Endothelial cell of umbilical vein (primary cell): Measurements from ENCODE around the gene SLC9A9. TPM values are rescaled to one million over a fixed set of nuclear protein-coding genes. Genes with fewer than 3 reads are reported as not detected.

Source experiments
- BruUV-seq: library from RNA; stranded (reverse); fragments of 400-500 nt; replicated peaks from 2 replicates; lab custom pipeline; 2021; lab: Mats Ljungman, UMichigan
- CTCF ChIA-PET: fragments of 300-600, 350-600 bp; sonication (Branson Sonifier 250); formaldehyde crosslinking; loops from one replicate; lab custom pipeline; 2021; ENCODE audit warnings: antibody characterized with exemption, inconsistent platforms; lab: Charles Lee
- POLR2A ChIA-PET: fragments of 300-600, 350-600 bp; sonication (Branson Sonifier 250); formaldehyde crosslinking; loops from one replicate; lab custom pipeline; 2021; ENCODE audit warnings: antibody characterized with exemption, inconsistent platforms; lab: Charles Lee
- DNase-seq: peaks from one replicate; pipeline ENCODE4 v3.0.0-alpha.2; 2011; ENCODE audit warnings: low read depth, low spot score
- FAIRE-seq: peaks from 2 replicates; lab custom pipeline; 2011; peaks lifted over from hg19 to GRCh38; lab: Jason Lieb, UNC
- H2AFZ ChIP-seq: 2 replicates; pipeline ENCODE4 v1.6.0; 2012; ENCODE audit warnings: low read depth, low read length, control low read depth, inconsistent platforms
- H3K27ac ChIP-seq: 2 replicates; pipeline ENCODE4 v1.5.1; 2011; ENCODE audit warnings: low read depth, mild to moderate bottlenecking, control low read depth, low read length, moderate library complexity; ENCODE audit not compliant: insufficient read depth
- H3K27me3 ChIP-seq, 2 experiments: 2 replicates each; pipeline versions ENCODE4 v1.6.0 to v1.6.1; 2011; ENCODE audit warnings: low read length in 2 of 2, mixed read lengths in 1 of 2; ENCODE audit not compliant: control insufficient read depth in 2 of 2, insufficient read depth in 2 of 2
- H3K36me3 ChIP-seq, 2 experiments: 2 replicates in 1 of 2; 3 replicates in 1 of 2; pipeline ENCODE4 v1.5.1; 2011; ENCODE audit warnings: low read length in 2 of 2, mild to moderate bottlenecking in 1 of 2, moderate library complexity in 1 of 2; ENCODE audit not compliant: control insufficient read depth in 2 of 2, insufficient read depth in 2 of 2; ENCODE audit errors: extremely low read depth in 1 of 2
- H3K4me1 ChIP-seq: 3 replicates; pipeline ENCODE4 v1.5.1; 2011; ENCODE audit warnings: mild to moderate bottlenecking, low read length; ENCODE audit not compliant: control insufficient read depth, insufficient read depth; ENCODE audit errors: extremely low read depth
- H3K4me2 ChIP-seq: 2 replicates; pipeline ENCODE4 v1.6.1; 2011; ENCODE audit warnings: low read length, control low read depth, mixed read lengths; ENCODE audit not compliant: insufficient read depth
- H3K4me3 ChIP-seq, 3 experiments: fragments of 200-600 bp in 1 of 3; sonication (generic), shearing (Covaris generic) in 1 of 3; replicated peaks in 1 of 3; 2 replicates each; pipeline ENCODE4 v1.5.1; 2011 to 2016; ENCODE audit warnings: control low read depth in 3 of 3, low read length in 3 of 3, mild to moderate bottlenecking in 2 of 3, inconsistent platforms in 1 of 3, low read depth in 1 of 3, moderate library complexity in 1 of 3; ENCODE audit not compliant: insufficient read depth in 1 of 3
- H3K79me2 ChIP-seq: 2 replicates; pipeline ENCODE4 v1.6.0; 2012; ENCODE audit warnings: low read length, inconsistent platforms; ENCODE audit not compliant: control insufficient read depth, insufficient read depth
- H3K9ac ChIP-seq: replicated peaks from 2 replicates; pipeline ENCODE3; 2011; ENCODE audit warnings: low read length, control low read depth; ENCODE audit not compliant: insufficient read depth; ENCODE audit errors: extremely low read depth
- H3K9me1 ChIP-seq: replicated peaks from 3 replicates; pipeline ENCODE4 v1.6.0; 2011; ENCODE audit warnings: mild to moderate bottlenecking, low read length; ENCODE audit not compliant: control insufficient read depth, insufficient read depth; ENCODE audit errors: extremely low read depth
- H3K9me3 ChIP-seq: replicated peaks from 2 replicates; pipeline ENCODE4 v1.5.1; 2012; ENCODE audit warnings: low read length, inconsistent platforms; ENCODE audit not compliant: control insufficient read depth, insufficient read depth
- H4K20me1 ChIP-seq: replicated peaks from 2 replicates; pipeline ENCODE3; 2011; ENCODE audit warnings: mild to moderate bottlenecking, low read length; ENCODE audit not compliant: control insufficient read depth, insufficient read depth; ENCODE audit errors: extremely low read depth
- CTCF ChIP-seq, 2 donors: IDR thresholded peaks; 1 replicate in 1 of 2; 2 replicates in 1 of 2; pipeline ENCODE4 v1.5.1; 2011; ENCODE audit warnings: low read length in 2 of 2, mild to moderate bottlenecking in 2 of 2, moderate library complexity in 2 of 2, control low read depth in 1 of 2, inconsistent platforms in 1 of 2, low read depth in 1 of 2; ENCODE audit not compliant: insufficient read depth in 1 of 2; ENCODE audit errors: extremely low read depth in 1 of 2
- EZH2 ChIP-seq: IDR thresholded peaks from 2 replicates; pipeline ENCODE4 v1.6.1; 2012; ENCODE audit warnings: borderline replicate concordance, low read depth, mild to moderate bottlenecking, moderate library complexity, low read length, inconsistent platforms; ENCODE audit not compliant: severe bottlenecking
- FOS ChIP-seq: IDR thresholded peaks from 2 replicates; pipeline ENCODE4 v1.6.1; 2011; ENCODE audit warnings: mild to moderate bottlenecking, low read length, moderate library complexity, borderline replicate concordance; ENCODE audit not compliant: insufficient read depth
- GATA2 ChIP-seq: IDR thresholded peaks from 2 replicates; pipeline ENCODE4 v1.7.0; 2011; ENCODE audit warnings: low read depth, mild to moderate bottlenecking, moderate library complexity, mixed read lengths, low read length; ENCODE audit not compliant: insufficient read length, insufficient read depth
- JUN ChIP-seq: IDR thresholded peaks from 2 replicates; pipeline ENCODE4 v1.6.1; 2011; ENCODE audit warnings: borderline replicate concordance, low read depth; ENCODE audit not compliant: insufficient read length, insufficient read depth
- MAX ChIP-seq: IDR thresholded peaks from 2 replicates; pipeline ENCODE4 v1.6.1; 2011; ENCODE audit not compliant: insufficient read depth, insufficient read length
- MYC ChIP-seq: IDR thresholded peaks from one replicate; pipeline ENCODE4 v1.6.1; 2011; ENCODE audit warnings: mild to moderate bottlenecking, low read depth, low read length
- POLR2A ChIP-seq: IDR thresholded peaks from 2 replicates; pipeline ENCODE4 v1.6.1; 2012; ENCODE audit warnings: low read depth, mild to moderate bottlenecking, control low read depth, low read length
- POLR2AphosphoS5 ChIP-seq: IDR thresholded peaks from 2 replicates; pipeline ENCODE4 v1.6.1; 2012; ENCODE audit warnings: low read depth, mild to moderate bottlenecking, control low read depth, low read length, moderate library complexity; ENCODE audit not compliant: insufficient read depth
- dilution Hi-C: fragments of 300-500 bp; cut with MboI; formaldehyde crosslinking; loops from one replicate; pipeline ENCODE4 v1.15.0; 2019; ENCODE audit warnings: low sequenced_read_pairs; ENCODE audit not compliant: extremely low pct_ligation_motif_present
- intact Hi-C: fragments of 100-400 bp; cut with micrococcal nuclease; formaldehyde crosslinking; loops from one replicate; pipeline ENCODE4 v1.10.0; 2022
- polyA plus RNA-seq, 4 experiments: library from polyadenylated mRNA; depleted of rRNA in 3 of 4; stranded (reverse) in 3 of 4; unstranded in 1 of 4; fragments of >200 nt; gene quantifications; 2 replicates each; pipeline versions ENCODE4 v1.2.1 to v1.2.3, GENCODE V29; 2011 to 2012; ENCODE audit warnings: missing spikeins in 1 of 4
- total RNA-seq: library from RNA; stranded (reverse); gene quantifications from 2 replicates; pipeline ENCODE4 v1.2.3, GENCODE V29; 2021

SLC9A9 gene
- total and polyA plus RNA-seq, 2 donors (not counting 3 experiments of a cell fraction or from before 2014, with no cell fraction given), result 1.5 to 1.8 TPM

DNA sequence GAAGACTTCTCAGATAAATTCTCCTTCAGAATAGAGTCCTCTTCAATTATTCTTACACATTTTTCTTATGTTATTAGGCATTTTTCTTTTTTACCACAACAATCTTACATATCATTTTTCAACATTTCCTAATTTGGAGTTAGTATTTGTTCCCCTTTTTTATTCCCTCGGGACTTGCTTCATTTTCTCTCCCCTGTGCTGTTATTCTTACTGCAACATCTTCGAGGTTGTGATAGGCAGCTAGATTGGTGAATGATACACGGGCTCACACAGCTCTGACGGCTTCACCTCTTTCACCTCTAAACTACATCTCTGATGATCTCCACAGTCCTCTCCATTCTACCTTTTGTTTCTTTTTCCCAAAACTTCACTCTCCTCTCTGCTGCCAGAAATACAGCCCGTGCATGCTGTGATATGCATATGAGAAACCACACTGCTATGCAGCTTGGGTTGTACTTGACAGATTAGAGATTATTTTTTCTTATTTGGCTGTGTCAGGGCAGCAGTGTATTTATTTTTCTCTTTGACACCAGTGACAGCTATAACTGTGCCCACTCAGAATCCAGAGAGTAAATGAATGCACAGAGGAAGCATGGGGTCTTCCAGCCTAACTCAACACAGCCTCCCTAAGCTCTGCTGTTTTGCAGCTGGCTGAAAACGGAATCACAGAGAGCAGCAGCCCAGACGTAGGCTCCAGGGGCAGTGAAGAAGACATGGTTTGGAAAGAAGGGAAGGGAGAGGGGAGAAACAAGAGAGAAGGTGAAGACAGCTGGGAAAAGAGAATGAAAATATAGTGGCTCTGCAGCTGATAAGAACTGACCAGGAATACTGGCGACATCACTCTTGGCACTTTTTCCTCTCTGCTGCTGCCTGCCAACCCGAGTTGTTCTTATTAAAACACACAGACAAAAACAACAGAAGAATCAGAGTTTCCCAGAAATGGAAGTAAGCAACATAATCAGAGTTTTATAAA lies 61.8 kb downstream of the SLC9A9 start:
- Histone ChIP-seq H4K20me1 (no peaks in the 10 kb centered on the region), H3K4me1 (no peaks in the 10 kb centered on the region), H3K79me2 (no peaks in the 10 kb centered on the region), H2AFZ (peak overlapping the region; percentile 34), H3K9me3 (no peaks in the 10 kb centered on the region), H3K9me1 (no peaks in the 10 kb centered on the region), H3K27ac (no peak overlapping the region), H3K27me3 (no peaks in the 10 kb centered on the region), H3K9ac (no peak overlapping the region), H3K4me2 (no peak overlapping the region), H3K36me3 (no peaks in the 10 kb centered on the region), H3K4me3 (no peak overlapping the region)
- dilution Hi-C loops, result no loop called here
- no peak for TF ChIP-seq MYC
- no peak for TF ChIP-seq FOS
- TF ChIP-seq POLR2A, result no peak
- no peak for TF ChIP-seq JUN
- no peak for TF ChIP-seq MAX
- TF ChIP-seq GATA2, result no peak
- no peak for TF ChIP-seq POLR2AphosphoS5
- no peak for TF ChIP-seq CTCF (IDR thresholded peaks at IDR 0.05; ENCODE audit: extremely low read depth in 1 of 2, insufficient read depth in 1 of 2, low read depth in 1 of 2, low read length in 2 of 2)
- TF ChIP-seq EZH2, result no peak
- ChIA-PET POLR2A (no interaction called here), CTCF (interaction anchor here (1.1 to 2.3 kb wide), 2 partner anchors 11 to 23 kb away, joined by 3 to 9 read pairs; no protein-coding TSS in a partner anchor)
- intact Hi-C loops, result no loop called here
- DNase-seq, result peak; percentile 47
- no TSS peak for BruUV-seq
- FAIRE-seq, result peak; percentile 12
